GM10266 (cell line): Measurements from ENCODE around the gene LAMP5.

ENCODE experiments used
- DNase-seq: peaks from one replicate; pipeline ENCODE4 v3.0.0; 2012; ENCODE audit errors: extremely low spot score
- CTCF ChIP-seq: IDR thresholded peaks from 2 replicates; pipeline ENCODE4 v1.5.1; 2012; ENCODE audit warnings: mild to moderate bottlenecking, low read depth; ENCODE audit not compliant: control insufficient read depth, insufficient read depth; ENCODE audit errors: missing control alignments

LAMP5 gene

GRCh38 chr20:9572670-9573069 is 58.3 kb downstream of the LAMP5 start:
- TF ChIP-seq CTCF: no peak
- no peak for DNase-seq

- TF ChIP-seq CTCF: no peak
These were observed 59.2 kb downstream of the LAMP5 start for GRCh38 chr20:9573335-9574151.

GRCh38 chr20:9574181-9574580 is 59.8 kb downstream of the LAMP5 start:
- no peak for TF ChIP-seq CTCF
- no peak for DNase-seq

More at GRCh38 chr20:9573335-9574151, 59.2 kb downstream of the LAMP5 start:
- DNase-seq: no peak

GRCh38 chr20:9574776-9575175 is 60.4 kb downstream of the LAMP5 start:
- no peak for TF ChIP-seq CTCF

GRCh38 chr20:9575836-9576235 is 61.4 kb downstream of the LAMP5 start:
- TF ChIP-seq CTCF: no peak
- DNase-seq: no peak

More at GRCh38 chr20:9574776-9575175, 60.4 kb downstream of the LAMP5 start:
- no peak for DNase-seq

- no peak for DNase-seq
- no peak for TF ChIP-seq CTCF
These were observed 62.3 kb downstream of the LAMP5 start for GRCh38 chr20:9576695-9577094.

- no peak for TF ChIP-seq CTCF
- DNase-seq: no peak
These were observed 63.0 kb downstream of the LAMP5 start for GRCh38 chr20:9577397-9577796.
